Thymus (tissue), 11 donors: Measurements from ENCODE around the gene CD83. TPM values are rescaled to one million over a fixed set of nuclear protein-coding genes. Genes with fewer than 3 reads are reported as not detected.

Source experiments
- DNase-seq, 9 donors: peaks; one replicate each; pipeline ENCODE4 v3.0.0-alpha.2; 2013; ENCODE audit warnings: low spot score in 9 of 9, low read depth in 6 of 9, missing footprints in 1 of 9
- H3K27ac ChIP-seq, 2 donors: one replicate each; pipeline ENCODE4 v1.5.1; 2013; ENCODE audit warnings: control low read depth in 1 of 2, low read depth in 1 of 2, low read length in 1 of 2, mild to moderate bottlenecking in 1 of 2, moderate library complexity in 1 of 2
- H3K27me3 ChIP-seq, 2 donors: one replicate each; pipeline ENCODE4 v1.5.1; 2013; ENCODE audit warnings: low read length in 1 of 2; ENCODE audit not compliant: control insufficient read depth in 2 of 2, insufficient read depth in 1 of 2
- H3K36me3 ChIP-seq, 2 donors: one replicate each; pipeline ENCODE4 v1.5.1; 2013; ENCODE audit warnings: low read length in 1 of 2, mild to moderate bottlenecking in 1 of 2, moderate library complexity in 1 of 2; ENCODE audit not compliant: control insufficient read depth in 2 of 2, insufficient read depth in 2 of 2
- H3K4me1 ChIP-seq, 2 donors: one replicate each; pipeline ENCODE4 v1.5.1; 2013; ENCODE audit warnings: low read length in 2 of 2; ENCODE audit not compliant: control insufficient read depth in 2 of 2, insufficient read depth in 2 of 2
- H3K4me3 ChIP-seq, 2 donors: one replicate each; pipeline ENCODE4 v1.5.1; 2013; ENCODE audit warnings: low read length in 2 of 2, control low read depth in 1 of 2, mild to moderate bottlenecking in 1 of 2
- H3K9me3 ChIP-seq, 2 donors: one replicate each; pipeline ENCODE4 v1.5.1; 2013; ENCODE audit warnings: low read length in 1 of 2, mild to moderate bottlenecking in 1 of 2; ENCODE audit not compliant: control insufficient read depth in 2 of 2, insufficient read depth in 1 of 2
- WGBS: extraction: QIAGEN DNeasy Blood & Tissue Kit; methylation state at CpG from one replicate; pipeline ENCODE4 v1.1.7; 2013; 5-methylcytosine and 5-hydroxymethylcytosine counted together
- polyA plus RNA-seq: library from polyadenylated mRNA; stranded (reverse); fragments of 200-250 nt; gene quantifications from one replicate; pipeline ENCODE4 v1.2.3, GENCODE V29; 2013
- total RNA-seq: library from RNA; stranded (reverse); fragments of 120-200 nt; gene quantifications from one replicate; pipeline ENCODE4 v1.2.4, GENCODE V29; 2013
- donor health status: healthy.

CD83 gene
- total and polyA plus RNA-seq, 2 donors = 21.6 to 50.9 TPM

DNA sequence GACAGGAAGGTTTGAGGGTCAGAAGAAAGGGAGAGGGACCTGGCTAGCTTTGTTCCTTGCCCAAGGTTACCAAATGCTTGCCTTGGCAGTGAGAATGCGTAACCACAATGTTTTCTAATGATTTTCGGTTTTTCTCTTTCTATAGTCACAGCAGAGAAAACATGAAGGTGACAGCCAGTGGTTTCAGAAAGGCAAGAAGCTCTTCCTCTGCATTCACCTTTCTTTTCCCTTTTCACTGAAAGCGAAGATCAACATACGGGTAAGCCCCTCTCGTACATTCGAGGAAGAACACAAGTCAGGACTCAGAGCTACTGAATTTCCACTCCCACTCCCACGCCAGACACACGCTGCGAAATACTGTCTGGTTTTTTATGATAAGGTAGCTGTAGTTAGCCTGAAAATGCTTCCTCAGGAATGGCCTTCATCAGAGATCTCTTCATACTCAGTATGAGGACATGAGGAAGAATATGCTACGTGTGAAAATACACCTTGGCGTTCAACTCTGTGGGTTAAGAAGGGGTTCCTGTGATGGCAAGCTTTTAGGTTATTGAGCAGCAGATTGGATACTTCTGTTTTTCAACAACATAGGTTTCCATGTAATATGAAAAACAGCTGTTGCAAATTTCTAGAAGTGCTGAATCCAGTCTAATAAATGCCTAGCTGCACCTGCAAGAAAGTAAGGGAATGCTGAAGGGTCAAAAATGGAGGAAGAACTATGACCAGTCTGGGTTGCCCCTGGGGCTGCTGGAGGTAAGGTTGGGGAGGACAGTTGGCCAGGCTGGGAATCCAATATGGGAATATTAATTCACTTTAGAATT is 7.4 kb upstream of the CD83 start:
- no peak overlapping the region for H3K4me3 ChIP-seq
- H3K27me3 ChIP-seq = no peaks in the 10 kb centered on the region
- 84% methylated on average over 11 of the region's 11 CpGs for WGBS
- H3K27ac ChIP-seq = peak overlapping the region; percentile 28 to 64
- H3K9me3 ChIP-seq = peaks cover 1 to 15% of the 10 kb centered on the region in 2 donors
- peaks cover 0 to 15% of the 10 kb centered on the region in 2 donors for H3K4me1 ChIP-seq
- no peaks in the 10 kb centered on the region for H3K36me3 ChIP-seq
- DNase-seq = peak in 1 of 9 donors; percentile 25

- DNase-seq = no peak
- Histone ChIP-seq H3K36me3 (no peaks in the 10 kb centered on the region), H3K4me1 (peaks cover 3 to 22% of the 10 kb centered on the region in 2 donors), H3K27ac (no peak overlapping the region), H3K9me3 (no peaks in the 10 kb centered on the region), H3K27me3 (no peaks in the 10 kb centered on the region), H3K4me3 (no peak overlapping the region)
- WGBS = 99% methylated on average over 1 of the region's 1 CpG
Observed at GRCh38 chr6:14113976-14114375, 3.6 kb upstream of the CD83 start.

- Histone ChIP-seq H3K4me1 (peaks cover 3 to 12% of the 10 kb centered on the region in 2 donors), H3K4me3 (peak overlapping the region; percentile 60 to 68), H3K9me3 (no peaks in the 10 kb centered on the region), H3K36me3 (peaks cover 0 to 2% of the 10 kb centered on the region in 2 donors), H3K27me3 (no peaks in the 10 kb centered on the region), H3K27ac (peak overlapping the region in 1 of 2 donors; percentile 55)
- WGBS = 13% methylated on average over 10 of the region's 10 CpGs
- DNase-seq = peak in 1 of 9 donors; percentile 26
Observed at GRCh38 chr6:14118091-14118439, 493 bp downstream of the CD83 start.

DNA sequence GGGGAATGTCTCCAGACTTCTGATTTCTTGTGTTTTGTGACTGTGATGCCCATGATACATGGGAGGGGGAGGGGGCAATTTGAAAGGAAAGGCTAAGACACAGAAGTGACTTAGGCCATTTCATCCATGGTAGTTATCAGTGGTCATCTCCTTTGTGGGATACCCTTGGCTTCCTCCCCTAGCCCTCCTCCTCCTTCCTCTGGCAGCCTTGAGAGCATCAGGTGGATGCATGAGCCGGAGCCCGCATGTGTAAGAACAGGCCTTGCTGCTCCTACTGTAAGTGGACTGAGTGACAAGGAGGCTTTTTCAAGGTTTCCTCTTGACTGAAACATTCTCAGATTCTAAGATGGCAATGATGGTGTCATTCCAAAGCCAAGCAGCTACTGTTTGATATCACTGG is 874 bp downstream of the CD83 start:
- Histone ChIP-seq H3K9me3 (no peaks in the 10 kb centered on the region), H3K4me3 (peak overlapping the region; percentile 60 to 68), H3K27me3 (no peaks in the 10 kb centered on the region), H3K36me3 (peaks cover 0 to 2% of the 10 kb centered on the region in 2 donors), H3K27ac (peak overlapping the region in 1 of 2 donors; percentile 42), H3K4me1 (peaks cover 3 to 12% of the 10 kb centered on the region in 2 donors)
- DNase-seq = no peak
- 94% methylated on average over 2 of the region's 2 CpGs for WGBS

- peaks cover 1 to 2% of the 10 kb centered on the region in 2 donors for H3K36me3 ChIP-seq
- no peak overlapping the region for H3K27ac ChIP-seq
- peaks cover 6 to 12% of the 10 kb centered on the region in 2 donors for H3K4me1 ChIP-seq
- 94% methylated on average over 7 of the region's 7 CpGs for WGBS
- DNase-seq = no peak
- peak overlapping the region in 1 of 2 donors; percentile 60 for H3K4me3 ChIP-seq
- no peaks in the 10 kb centered on the region for H3K27me3 ChIP-seq
- no peaks in the 10 kb centered on the region for H3K9me3 ChIP-seq
Observed at GRCh38 chr6:14119784-14120183, 2.2 kb downstream of the CD83 start.

- no peak overlapping the region for H3K27ac ChIP-seq
- no peak for DNase-seq
- WGBS = 99% methylated on average over 1 of the region's 1 CpG
Observed at GRCh38 chr6:14120546-14120945, 3.0 kb downstream of the CD83 start.

GRCh38 chr6:14121936-14122344 is 4.4 kb downstream of the CD83 start:
- DNase-seq = peak in 1 of 9 donors; percentile 39
- no peaks in the 10 kb centered on the region for H3K27me3 ChIP-seq
- H3K36me3 ChIP-seq = peaks cover 2 to 3% of the 10 kb centered on the region in 2 donors
- WGBS = 86% methylated on average over 4 of the region's 4 CpGs
- no peaks in the 10 kb centered on the region for H3K9me3 ChIP-seq
- no peak overlapping the region for H3K4me3 ChIP-seq
- peak overlapping the region in 1 of 2 donors; percentile 22 for H3K27ac ChIP-seq
- H3K4me1 ChIP-seq = peaks cover 6 to 12% of the 10 kb centered on the region in 2 donors

More at GRCh38 chr6:14120546-14120945, 3.0 kb downstream of the CD83 start:
- peaks cover 2 to 3% of the 10 kb centered on the region in 2 donors for H3K36me3 ChIP-seq
- H3K4me1 ChIP-seq = peaks cover 6 to 12% of the 10 kb centered on the region in 2 donors
- H3K4me3 ChIP-seq = no peak overlapping the region
- H3K9me3 ChIP-seq = no peaks in the 10 kb centered on the region
- no peaks in the 10 kb centered on the region for H3K27me3 ChIP-seq

DNA sequence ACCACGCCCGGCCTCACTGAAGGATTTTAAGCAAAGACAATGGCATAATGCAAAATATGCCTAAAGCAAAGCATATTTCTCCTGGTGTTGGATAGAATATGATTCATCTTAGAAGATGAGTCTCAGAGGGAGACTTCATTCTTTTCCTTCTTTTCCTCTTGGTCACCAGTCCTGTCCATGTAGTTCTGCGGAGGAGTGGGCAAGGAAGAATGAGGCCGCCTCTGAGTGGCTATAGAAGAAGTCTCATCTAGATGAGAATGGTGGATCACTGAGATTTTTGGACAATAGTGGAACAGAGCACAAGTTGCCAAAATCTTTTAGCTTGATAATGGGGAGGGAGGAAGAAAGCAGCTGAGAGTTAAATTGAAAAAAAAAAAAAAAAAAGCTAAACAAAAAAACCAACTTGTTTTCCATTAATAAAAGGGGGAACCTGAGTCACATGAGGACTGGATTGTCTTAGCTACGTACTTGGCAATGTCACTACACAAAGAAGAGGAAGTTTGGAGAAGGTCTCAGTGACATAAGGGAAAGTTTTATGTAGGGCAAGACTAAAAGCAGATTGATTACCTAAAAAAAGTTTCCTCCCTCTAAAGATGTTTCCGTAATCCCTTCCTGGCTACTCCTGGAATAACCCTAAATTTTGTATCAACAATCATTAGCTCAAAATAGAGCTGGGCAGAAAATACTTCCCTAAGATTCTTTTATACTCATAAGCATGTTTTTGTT is 6.0 kb downstream of the CD83 start:
- peaks cover 2 to 3% of the 10 kb centered on the region in 2 donors for H3K36me3 ChIP-seq
- no peaks in the 10 kb centered on the region for H3K27me3 ChIP-seq
- peak overlapping the region in 1 of 2 donors; percentile 13 for H3K27ac ChIP-seq
- peaks cover 7 to 9% of the 10 kb centered on the region in 2 donors for H3K4me1 ChIP-seq
- no peaks in the 10 kb centered on the region for H3K9me3 ChIP-seq
- DNase-seq = no peak
- 95% methylated on average over 6 of the region's 6 CpGs for WGBS
- no peak overlapping the region for H3K4me3 ChIP-seq

DNA sequence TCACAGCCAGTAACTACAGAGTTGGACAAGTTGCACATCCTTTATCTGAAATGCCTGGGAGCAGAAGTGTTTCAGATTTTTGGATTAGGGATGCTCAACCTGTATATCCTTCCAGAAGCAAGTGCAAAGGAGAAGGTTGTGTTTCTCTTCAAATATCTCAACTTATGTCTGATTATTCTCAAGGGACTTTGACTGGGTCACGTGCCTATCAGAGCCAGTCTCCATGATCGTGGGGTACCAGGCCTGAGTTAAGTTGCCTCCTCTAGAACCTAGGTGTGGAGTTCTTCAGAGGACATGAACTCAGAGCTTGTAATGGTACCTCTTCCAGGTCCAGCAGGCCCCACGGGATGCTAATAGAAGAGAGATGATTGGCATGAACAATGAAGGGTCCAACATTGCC is 7.8 kb downstream of the CD83 start:
- H3K27me3 ChIP-seq = no peaks in the 10 kb centered on the region
- H3K27ac ChIP-seq = no peak overlapping the region
- DNase-seq = no peak
- H3K4me3 ChIP-seq = no peak overlapping the region
- peaks cover 12 to 23% of the 10 kb centered on the region in 2 donors for H3K4me1 ChIP-seq
- WGBS = 83% methylated on average over 3 of the region's 3 CpGs
- H3K9me3 ChIP-seq = no peaks in the 10 kb centered on the region
- peaks cover 1 to 3% of the 10 kb centered on the region in 2 donors for H3K36me3 ChIP-seq
